GM21526 (cell line): Measurements from ENCODE around the gene SPTB.

ENCODE experiments used
- ATAC-seq: cut with Tn5 transposase; IDR thresholded peaks from one replicate; pipeline ENCODE4 v1.9.1; 2021; ENCODE audit warnings: moderate library complexity; ENCODE audit not compliant: unreplicated experiment, low FRiP score

Gene SPTB

GRCh38 chr14:64769096-64770020, 110.3 kb downstream of the SPTB start:
- ATAC-seq = no peak

GRCh38 chr14:64768401-64769095, 111.2 kb downstream of the SPTB start:
- ATAC-seq = no peak

DNA sequence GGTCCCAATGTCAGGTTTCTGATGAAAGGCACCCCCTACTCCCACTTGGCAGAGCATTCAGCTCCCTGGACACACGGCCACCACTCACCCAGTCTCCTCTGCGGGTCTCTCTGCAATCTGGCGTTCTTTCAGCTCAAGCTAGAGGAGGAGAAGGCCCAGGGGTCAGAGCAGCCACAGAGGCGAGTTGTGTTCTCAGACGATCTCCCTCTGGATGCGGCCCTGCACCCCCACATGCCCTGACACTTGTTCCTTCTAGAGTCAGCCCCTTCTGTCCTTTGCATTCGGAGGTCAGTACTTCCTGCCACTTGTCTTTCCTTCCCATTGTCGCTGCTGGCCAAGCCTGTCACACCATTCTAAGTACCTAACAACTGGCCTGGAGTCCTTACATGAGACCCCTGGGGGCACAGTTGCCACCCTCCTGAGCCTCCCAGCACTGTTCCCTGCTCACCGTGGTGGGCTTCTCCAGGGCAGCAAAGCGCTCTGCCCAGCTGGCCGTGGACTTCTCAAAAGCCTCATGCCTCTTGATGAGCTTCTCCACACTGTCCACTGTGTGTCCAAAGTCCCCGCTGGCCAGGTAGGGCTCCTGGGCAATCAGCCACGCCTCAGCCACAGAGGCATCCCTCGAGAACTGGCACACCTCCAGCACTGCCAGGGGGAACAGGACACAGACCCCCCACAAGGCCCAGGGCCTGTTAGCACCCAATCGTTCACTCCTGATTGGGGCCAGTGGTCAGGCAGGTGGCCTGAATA, 112.3 kb downstream of the SPTB start:
- no peak for ATAC-seq

DNA sequence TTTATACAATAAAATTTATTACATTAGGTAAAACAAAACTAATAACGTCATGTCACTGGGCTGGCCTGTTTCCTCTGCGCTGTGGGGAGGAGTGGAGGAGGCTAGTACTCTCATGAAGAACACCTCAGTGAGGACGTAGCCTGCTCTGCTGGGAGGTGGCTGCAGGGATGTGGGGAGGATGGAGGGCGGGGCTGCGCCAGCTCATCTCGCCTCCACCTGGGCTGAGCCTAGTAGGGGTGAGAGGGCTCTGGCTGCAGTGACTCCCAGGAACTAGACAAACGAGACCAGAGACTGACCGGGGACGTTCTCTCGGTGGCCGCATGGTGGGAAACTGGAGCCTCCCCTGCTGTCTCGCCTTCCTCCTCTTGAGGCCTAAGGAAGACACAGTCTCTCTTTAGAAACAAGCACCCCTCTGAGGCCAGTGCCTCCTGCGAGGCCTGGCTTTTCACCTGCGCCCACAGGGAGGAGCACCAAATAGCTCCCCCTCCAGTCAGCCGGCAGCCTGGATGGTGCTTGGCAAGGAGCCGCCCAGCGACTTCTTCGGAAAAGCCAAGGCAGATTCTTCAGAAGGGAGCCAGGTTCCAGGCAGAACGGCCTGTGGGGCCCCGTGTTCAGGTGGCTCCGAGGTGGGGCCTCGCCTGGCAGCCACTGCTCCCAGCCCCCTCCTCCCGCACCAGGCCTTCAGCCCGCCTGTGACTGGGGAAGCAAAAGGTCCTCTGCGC, 113.1 kb downstream of the SPTB start:
- ATAC-seq = no peak

DNA sequence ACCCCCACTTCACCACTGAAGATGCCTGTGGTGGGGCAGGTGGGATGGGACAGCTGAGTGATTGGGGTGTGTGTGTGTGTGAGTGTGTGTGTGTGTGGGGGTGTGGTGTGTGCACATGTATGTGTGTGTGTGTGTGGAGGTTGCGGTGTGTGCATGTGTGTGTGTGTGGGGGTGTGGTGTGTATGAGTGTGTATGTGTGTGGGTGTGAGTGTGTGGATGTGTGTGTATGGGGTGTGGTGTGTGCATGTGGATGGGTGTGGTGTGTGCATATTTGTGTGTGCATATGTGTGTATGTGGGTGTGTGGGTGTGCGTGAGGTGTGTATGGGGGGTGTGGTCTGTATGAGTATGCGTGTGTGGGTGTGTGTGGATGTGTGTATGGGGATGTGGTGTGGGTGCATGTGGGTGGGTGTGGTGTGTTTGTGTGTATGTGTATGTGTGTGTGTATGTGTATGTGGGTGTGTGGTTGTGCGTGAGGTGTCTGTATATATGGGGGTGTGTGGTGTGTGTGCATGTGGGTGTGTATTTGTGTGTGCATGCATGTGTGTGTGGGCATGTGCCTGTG, 113.9 kb downstream of the SPTB start:
- no peak for ATAC-seq

DNA sequence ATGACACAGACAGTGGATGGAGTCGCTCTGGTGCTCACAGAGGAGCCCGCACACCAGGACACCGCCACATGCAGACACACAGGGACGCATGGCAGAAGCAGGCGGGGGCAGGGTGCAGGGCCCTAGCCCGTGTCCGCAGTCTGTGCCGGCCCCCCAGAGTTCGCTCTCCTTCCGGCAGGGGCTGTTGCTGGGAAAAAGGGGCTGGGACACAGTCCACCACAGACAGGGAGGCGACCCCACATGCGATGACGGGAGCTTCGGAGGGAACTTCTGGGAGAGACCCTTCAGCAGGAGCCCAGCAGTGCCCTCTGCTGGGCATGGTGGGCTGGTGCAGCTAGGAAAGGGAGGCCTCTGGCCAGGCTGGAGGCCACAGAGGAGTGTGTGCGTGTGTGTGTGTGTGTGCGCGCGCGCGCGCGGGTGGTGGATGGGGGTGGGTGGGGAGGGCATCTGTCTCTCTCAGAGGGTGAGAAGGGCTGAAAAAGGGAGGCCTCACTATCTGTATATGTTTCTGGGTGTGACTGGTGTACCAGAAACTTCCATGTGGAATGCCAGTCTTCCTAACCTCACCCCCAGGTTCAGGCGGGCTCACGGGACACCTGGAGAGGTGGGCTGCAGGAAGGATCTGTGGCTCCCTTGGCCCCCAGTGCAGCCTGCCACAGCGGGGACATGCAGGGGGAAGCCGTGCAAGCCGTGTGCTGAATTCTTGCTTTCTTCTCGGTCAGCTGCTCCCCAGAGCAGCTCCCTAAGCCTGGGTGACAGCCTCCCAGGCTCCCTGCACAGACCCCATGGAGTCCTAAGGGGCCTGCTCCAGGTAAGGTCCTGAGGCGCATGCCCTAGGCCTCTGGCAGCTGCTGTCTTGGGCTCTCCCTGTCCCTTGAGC, 114.8 kb downstream of the SPTB start:
- peak; percentile 58 for ATAC-seq

DNA sequence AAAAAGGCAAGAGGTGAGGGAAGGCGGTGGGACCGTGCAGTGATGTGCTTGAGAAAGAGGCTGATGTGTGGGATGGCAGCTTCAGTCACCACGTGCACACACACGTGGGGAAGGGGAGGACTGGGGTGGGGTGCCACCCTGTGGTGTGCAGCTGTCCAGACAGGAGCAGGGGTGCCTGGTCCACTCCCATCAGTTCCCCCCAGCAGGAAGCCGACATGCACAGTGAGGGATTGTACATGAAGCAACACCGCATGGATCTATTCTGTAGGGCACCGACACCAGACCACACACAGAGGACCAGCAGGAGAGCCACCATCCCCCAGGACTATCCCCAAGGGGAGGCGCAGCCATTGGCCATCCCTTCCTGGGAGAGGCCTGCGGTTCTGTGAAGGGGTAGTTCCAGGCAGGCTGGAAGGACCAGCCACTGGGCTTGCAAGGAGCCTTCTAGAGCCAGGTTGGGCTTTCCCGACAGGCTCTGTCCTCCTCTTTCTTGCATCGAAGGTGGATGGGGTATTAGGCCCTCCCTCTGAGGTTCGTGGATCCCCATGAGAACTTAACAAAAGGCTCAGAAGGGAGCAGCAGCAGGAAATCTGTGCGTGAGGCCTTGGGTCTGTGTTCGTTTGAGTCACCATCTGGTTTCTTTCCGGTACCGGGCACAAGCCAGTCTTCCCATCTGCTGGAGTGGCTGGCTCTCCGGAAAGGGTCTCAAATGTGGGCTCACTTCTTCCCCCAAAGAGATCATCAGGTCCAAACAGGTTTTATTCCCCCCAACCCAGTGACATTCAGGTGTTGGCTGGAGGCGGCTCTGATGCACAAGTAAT, 115.7 kb downstream of the SPTB start:
- no peak for ATAC-seq

GRCh38 chr14:64763085-64763782, 116.5 kb downstream of the SPTB start:
- no peak for ATAC-seq

GRCh38 chr14:64762044-64763034, 117.4 kb downstream of the SPTB start:
- no peak for ATAC-seq

- ATAC-seq = no peak
Observed at GRCh38 chr14:64761441-64762043, 118.2 kb downstream of the SPTB start.

GRCh38 chr14:64760916-64761315, 118.8 kb downstream of the SPTB start:
- ATAC-seq = no peak

DNA sequence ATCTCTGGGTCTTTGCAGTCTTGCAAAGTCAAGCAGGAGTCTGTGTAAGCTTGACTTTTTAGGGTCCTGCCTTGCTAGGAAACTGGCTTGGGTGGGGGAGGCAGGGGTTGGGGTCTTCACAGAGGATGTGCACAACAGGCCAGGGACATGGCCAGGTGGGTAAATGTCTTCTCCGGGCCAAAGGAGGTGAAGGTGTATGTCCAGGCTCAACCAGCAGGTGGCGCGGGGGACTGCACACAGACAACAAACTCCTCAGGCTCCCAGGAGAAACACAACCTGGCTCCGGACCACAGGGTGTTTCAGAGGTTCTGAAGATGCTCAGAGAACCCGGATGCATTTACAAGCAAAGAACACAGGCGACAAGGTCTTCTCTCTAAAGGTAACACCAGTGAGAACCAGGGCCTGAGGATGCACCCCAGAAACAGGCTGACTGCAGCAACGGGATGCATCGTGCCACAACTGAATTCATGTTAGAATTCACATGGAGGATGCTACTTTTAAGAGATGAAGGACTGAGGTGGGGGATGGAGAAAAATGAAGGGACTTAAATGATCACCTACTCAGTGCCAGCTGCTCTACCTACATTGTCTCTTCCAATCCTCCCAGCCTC, 119.5 kb downstream of the SPTB start:
- no peak for ATAC-seq

GRCh38 chr14:64759555-64759938, 120.2 kb downstream of the SPTB start:
- no peak for ATAC-seq

DNA sequence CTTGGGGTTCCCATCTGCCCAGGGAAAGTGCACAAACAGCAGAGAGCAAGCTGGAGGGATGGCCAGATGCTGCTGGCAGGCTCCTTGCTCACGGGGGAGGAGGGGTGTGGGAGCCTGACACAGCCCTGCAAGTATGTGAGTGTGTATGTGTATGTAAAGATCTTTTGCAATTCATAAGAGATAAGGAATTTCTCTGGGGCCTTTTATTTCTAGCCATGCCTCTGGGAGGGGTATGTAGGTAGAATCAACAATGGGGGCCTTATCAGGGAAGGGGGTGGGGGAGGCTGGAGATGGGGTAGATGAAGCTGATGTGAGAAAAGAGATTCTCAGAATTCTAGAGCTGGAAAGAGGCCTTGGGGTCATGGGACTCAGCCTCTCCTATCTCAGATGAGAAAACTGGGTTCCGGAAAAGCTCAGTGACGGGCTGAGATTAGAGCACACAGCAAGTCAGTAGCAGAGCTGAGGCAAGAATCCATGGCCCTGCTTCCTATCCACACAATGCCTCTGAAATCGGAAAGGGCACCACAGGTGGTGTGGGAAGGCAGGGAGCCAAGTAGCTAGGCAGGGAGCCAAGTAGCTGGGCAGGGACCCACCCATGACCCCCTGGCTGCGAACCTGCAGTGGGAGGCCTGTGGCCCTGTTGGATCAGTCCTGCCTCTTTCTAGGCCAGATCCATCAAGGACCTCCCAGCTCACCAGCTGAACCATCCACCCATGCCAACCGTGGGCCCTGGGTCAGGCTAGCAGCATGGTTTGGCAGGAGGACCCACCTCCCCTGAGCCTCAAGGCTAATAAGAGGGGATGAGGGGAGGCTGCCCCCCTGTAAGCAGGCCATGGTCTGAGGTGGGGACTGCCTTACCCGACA, 120.8 kb downstream of the SPTB start:
- ATAC-seq = no peak

DNA sequence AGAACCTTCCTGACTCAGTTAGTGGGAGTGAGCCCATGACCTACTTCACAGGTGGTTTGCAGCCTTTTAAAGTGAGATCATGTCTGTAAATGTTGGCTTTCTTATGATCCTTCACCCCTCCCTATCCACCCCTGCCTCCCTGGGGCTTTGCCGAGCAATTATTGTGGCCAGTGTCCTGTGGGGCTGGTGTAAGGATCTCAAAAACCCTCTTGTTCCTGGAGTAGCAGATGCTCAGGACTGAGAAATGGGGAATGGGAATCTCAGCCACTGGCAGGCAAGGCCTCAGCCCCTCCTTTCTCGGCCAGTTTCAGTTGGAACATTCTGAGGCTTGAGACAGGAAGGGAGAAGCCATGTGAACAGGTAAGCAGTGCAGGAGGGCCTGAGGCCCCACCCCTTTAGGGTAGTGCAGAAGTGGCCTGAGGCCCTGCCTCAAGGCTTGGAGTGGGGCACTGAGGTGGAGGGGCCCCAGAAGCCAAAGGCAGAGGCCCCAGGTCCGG, 121.6 kb downstream of the SPTB start:
- no peak for ATAC-seq
